GM18907 (cell line): ENCODE results near the gene VAV2.

Experiments used
- ATAC-seq: cut with Tn5 transposase; IDR thresholded peaks from one replicate; pipeline ENCODE4 v1.9.1; 2021; ENCODE audit warnings: mild to moderate bottlenecking, moderate library complexity; ENCODE audit not compliant: unreplicated experiment

VAV2 gene

GRCh38 chr9:133717113-133718031 lies 274.8 kb downstream of the VAV2 start:
- no peak for ATAC-seq

DNA sequence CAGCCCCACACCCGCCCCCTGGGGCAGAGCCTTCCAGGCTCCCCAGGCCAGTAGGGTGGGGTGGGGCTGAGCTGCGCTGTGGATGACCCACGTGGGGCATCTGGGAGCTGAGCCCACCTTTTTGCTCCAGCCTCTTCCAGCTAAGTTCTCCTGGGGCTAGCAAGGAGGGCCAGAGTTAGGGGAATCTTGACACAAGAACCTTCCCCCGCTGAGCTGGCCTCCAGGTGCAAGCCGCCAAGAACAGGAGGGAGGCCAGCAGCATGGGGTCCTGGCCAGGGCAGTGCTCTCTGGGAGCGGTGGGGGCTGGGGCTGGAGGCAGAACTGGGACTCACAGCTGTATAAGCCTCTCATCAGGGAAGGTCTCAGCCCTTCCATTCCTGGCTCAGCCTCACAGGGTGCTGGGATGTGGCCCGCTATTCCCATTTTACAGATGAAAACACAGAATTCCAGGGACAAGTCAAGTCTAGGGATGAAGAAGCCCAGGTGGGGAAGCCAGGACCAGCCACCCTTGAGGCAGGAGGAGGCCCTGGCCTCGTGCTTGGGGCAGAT lies 275.5 kb downstream of the VAV2 start:
- no peak for ATAC-seq

- no peak for ATAC-seq
These were observed 276.1 kb downstream of the VAV2 start for GRCh38 chr9:133715866-133716563.

DNA sequence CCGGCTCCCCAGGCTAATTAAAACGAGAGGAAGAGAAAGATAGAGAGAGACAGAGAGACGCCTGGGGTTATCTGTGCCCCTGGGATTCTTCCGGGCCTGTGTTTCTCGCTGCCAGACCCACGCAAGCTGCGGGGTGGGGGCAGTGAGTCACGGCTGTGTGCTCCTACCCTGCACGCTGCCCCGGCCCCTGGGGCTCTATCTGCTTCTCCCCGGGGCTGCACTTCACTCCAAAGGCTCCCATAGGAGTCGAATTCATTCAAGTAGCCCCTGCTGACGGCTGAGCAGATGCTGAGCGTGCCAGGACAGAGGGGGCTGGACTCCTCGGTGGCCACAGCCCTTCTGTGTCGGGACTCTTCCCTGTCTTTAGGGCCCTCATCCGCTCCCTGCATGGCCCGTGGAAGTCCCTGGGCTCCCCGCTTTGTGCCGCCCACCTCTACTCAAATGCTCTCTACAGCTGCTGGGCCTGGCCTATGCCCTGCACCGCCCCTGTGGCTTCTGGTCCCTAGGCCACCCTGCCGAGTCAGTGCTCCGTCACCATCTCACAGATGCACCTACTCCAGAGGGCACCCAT lies 276.7 kb downstream of the VAV2 start:
- ATAC-seq: no peak

DNA sequence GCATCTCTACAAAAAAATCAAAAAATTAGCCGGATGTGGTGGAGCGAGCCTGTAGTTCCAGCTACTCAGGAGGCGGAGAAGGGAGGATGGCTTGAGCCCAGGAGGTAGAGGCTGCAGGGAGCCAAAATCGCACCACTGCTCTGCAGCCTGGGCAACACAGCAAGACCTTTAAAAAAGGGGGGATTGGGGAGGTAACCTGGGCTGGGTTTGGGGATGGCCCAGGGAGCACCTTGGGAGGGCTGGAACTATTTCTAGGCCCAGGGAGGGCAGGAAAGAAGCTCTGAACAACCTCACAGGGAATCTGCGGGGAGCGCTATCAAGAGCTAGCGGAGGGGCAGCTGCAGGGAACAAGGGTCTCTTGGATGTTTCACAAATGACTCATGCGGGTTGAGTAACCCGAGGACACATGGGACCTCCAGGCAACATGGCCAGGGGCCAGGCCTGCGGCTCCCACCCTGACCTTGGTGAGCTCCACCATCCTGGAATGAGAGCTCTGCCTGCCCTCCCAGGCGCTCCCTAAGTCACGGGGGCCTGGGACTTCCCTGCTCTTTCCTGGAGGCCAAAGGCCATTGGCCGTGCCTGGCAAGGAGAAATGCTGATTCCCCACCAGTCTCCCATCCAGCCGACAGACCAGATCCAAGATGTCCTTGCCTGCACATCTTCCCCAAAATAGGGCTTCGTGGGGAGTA lies 277.4 kb downstream of the VAV2 start:
- ATAC-seq: no peak

DNA sequence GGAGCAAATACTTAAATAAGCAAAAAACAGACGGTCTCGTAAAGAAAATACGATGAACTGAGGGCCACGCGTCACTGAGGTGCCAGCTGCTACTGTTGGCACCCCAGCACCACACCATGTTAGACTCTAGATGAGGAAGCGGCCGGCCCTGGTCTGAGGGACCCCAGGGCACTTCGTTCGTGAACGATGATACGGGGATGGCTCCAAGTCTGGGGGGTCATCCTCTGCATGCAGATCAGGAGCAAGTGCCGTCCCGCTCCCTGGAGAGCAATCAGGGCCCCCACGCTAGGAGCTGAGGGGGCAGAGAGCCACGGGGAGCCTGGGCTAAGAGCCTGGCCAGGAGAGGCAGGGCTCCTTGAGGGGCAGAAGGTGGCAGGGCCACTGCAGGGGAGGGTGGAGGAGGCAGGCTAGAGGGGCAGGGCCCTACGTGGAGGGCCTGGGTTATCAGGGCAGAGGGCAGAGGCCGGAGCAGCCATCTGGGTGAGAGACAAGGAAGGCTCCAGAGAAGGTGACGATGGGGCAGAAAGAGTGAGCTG lies 278.1 kb downstream of the VAV2 start:
- no peak for ATAC-seq

DNA sequence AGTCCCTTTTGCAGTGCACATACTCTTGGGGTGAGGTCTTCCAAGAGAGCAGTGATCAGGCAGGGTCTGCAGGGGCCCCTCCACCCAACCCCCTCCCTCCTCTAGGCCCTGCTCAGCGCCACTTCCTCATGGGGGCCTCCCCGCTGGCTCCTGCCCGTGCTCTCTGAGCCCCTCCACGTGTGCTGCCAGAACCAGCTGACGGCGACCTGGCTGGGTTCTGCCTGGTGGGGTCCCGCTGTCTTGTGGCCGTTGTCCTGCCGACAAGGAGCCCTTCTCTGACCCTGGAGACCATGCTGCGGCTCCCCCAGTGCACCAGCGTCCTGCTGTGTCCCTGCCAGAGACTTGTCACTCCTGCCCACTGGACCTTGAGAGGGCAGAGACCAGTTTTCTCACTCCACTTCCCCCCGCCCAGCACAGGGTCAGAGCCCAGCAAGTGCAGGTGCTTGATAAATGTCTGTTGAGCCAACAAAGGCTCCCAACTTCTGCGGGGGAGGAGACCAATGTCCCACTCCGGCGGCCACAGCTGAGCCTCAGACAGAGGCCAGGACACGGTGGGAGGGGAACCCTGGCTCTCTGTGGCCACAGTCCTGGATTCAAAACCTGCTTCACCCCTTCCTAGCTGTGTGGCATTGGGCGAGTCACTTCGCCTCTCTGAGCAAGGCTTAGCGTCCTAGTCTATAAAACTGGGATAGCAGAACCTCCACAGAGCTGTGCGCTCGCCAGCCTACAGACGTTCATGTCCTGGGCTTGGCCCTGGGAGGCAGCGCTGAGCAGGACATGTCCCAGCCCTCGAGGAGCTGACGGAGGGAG lies 278.8 kb downstream of the VAV2 start:
- ATAC-seq: no peak

GRCh38 chr9:133712221-133713100 lies 279.7 kb downstream of the VAV2 start:
- no peak for ATAC-seq
